Stimulated activated CD4-positive, alpha-beta T cell treated with anti-CD3 and anti-CD28 coated beads, TNF-alpha, amount 100 ng/mL, for 4 hours (primary cell): ENCODE measurements around the gene KAT2A.

Experiments used
- DNase-seq, 3 experiments: peaks; one replicate each; pipeline ENCODE4 v3.0.0-alpha.2; 2020; ENCODE audit warnings: low read depth in 3 of 3

Gene KAT2A

DNA sequence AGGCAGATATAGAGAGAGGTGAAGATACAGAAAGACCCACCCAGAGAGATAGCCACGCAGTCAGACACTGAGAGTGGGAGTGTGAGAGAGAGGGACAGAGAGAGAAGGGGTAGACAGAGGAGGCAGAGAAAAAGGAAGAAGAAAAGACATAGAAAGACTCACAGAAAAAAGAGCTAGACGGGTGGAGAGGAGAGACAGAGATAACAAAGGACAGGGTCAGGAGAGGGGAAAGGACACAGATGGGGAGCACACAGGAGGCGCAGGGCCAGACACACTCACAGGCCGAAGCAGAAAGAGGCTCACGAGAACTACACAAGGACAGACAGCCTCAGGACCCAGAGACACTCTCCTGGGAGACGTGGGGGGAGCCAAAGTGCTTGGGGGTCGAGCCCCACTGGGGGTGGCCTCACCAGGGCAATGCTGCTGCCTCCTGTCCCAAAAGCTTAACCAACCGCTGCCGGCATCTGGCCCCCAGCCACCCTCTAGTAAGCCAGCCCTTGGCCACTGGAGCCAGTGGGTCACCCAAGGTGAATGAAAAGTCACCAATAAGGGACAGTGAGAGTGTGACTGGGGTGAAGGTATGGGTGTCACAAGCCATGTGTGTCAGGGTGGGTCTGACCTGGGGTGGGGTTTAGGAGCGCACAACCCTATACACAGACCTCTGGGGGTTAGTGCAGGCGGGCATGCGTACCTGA, 26.6 kb downstream of the KAT2A start:
- DNase-seq, result no peak

DNA sequence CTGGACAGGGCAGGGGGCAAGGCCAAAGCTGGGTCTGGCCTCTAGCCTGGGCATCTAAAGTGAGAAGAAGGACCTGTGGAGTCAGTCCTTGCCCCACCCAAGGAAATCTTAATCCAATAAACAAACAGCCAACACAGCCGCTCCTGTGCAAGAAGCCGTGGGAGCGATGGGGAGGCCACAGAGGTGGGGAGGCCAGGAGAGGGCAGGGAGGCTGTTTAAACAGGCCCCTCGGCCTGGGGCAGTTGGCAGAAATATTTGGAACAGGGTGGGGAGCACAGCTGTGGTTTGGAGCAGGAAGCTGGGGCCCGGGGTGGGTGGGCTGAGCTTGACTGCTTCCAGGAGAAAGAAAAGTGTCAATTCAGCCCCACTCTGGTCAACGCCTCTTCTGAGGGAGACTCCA, 28.2 kb downstream of the KAT2A start:
- no peak for DNase-seq

GRCh38 chr17:42090964-42091790, 30.0 kb downstream of the KAT2A start:
- no peak for DNase-seq

DNA sequence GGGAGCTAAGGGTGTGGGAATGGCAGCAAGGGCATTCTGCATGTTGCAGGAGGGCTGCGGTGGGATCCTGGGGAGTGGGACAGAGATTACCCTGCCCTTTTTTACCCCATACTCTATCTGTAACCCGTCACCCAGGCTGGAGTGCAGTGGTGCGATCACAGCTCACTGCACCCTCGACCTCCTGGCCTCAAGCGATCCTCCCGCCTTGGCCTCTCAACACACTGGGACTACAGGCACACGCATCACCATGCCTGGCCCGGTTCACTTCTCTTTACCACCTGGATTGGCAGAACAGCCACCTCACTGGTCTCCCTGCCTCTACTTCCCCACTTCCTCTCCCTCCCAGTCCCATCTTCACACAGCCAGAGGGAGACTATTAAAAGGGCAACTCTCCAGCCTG, 32.4 kb downstream of the KAT2A start:
- no peak for DNase-seq

DNA sequence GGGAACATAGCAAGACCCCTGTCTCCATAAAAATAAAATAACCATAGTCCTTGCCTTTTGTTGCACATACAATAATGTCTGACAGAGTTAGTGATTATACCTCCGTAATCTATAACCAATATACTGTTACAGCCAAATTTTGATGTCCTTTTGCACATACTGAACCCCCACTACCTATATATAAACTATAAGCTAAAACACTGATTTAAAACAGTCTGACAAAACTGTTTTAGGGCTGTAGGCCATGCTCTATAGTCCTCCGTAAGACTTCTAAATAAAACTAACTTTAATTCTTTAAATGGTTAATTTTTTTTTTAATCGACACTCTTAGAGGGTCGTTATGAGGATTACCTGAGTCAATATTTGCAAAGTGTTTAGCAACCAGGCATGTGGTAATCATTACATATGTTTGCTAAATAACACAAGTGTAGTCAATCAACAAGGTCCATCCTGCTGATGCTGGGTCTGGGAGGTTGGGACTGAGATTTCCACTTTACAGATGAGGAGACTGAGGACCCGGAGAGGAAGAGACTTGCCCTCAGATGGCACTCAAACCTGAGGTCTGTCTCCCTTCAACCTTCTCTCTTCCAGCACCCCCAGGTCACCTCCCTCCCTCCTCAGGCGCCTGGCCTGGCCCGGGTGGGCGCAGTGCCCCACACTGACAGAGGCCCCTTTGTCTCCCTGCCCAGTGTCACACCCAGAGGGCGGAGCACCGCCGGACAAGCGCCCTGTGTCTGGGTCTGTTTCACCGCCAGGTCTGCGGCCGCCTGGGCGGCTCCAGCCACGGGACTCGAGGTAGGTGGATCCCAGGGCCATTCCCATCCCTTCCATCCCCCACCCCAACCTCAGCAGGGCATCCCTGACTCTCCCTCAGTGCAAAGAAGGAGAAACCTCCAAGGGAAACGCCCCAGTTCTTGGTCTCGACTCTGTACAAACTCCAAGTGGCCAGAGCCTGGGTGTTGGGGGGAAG, 33.1 kb downstream of the KAT2A start:
- no peak for DNase-seq

DNA sequence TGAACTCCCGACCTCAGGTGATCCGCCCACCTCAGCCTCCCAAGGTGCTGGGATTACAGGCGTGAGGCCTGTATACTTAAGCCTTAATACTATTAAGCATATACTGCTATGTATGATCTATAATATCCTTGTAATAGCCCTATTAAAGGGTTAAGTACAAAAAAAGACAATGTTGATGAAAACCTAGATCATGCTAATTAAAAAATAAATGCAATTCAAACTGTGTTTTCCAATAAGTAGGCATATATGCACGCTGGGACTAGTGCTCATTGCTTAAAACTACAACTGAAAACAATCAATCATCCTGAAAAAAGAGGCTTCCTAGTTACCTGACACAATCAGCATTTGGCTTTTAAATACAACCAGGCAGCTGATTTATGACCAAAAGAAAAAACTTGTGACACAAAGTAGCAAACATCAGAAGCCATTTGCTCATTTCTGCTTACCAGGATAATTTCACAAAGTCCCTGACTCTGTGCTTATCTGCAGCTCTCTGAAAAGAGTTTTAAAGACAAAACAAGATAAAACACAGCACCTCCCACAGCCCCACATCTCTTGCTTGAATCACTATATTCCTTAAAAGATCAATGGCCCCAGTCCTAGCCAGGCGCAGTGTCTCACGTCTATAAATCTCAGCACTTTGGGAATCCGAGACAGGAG, 34.0 kb downstream of the KAT2A start:
- no peak for DNase-seq

GRCh38 chr17:42081516-42082129, 39.5 kb downstream of the KAT2A start:
- no peak for DNase-seq

- no peak for DNase-seq
Observed at GRCh38 chr17:42079541-42079940, 41.6 kb downstream of the KAT2A start.

DNA sequence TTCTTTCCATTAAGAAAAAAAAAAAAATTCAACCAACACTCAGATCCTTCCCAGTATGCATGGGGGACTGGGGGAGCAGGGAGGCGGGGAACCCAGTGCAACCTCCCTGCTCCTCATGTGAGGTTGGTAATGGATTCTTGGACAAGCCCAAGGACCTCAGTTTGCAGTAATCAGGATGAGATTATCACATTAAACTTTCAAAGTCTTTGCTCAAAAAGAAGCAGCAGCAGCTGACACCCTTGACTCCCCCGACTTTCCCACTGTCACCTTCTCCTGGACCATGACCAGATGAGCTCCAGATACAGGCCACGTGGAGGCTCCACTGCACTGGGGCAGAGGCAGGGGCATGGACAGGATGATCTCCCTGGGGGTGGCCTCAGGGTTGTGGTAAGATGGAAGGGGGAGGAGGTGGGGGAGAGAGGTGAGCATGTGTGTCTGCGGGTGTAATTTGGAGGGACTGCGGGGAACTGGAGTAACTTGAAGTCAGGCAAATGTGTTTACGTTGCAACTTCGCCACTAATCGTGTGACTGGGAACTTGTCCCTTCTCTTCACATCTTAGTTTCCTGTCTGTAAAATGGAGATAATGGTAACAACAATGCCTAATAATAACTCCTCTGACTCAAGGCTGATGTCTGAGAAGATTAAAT, 42.6 kb downstream of the KAT2A start:
- no peak for DNase-seq

- no peak for DNase-seq
Observed at GRCh38 chr17:42077755-42078154, 43.4 kb downstream of the KAT2A start.

DNA sequence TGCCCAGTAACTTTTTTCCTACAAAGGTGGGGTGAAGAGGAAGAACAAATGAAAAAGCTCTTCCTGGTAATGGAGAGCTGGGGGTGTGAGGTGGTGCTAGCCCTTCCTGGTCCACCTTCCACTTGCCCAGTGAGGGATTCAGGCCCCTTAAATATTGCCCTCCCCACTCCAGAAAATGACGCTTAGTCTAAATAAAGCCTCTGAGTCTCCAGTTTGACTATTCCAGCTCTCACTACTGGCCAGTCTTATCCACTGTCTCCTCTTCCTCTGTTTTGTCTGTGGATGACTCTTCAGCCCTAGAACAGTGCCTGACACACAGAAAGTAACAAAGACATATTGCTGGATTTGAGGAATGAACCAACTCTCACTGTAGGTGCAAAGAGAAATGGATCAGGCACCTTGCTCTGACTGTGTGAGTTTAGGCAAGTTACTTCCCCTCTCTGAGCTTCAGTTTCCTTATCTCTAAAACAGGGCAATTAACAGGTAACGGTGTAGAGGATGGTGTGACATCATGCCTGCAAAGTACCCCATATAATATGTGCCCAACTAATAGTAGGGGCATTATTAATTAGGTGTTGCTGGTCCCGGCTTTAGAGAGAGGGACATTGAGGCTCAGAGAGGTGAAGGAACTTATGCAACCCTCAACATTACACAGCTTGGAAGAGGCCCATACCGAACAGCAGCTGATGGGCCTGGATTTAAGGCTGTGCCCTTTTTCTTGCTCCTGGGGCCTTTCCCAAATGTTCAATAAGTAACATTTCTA, 44.2 kb downstream of the KAT2A start:
- DNase-seq, result no peak

GRCh38 chr17:42075789-42076188, 45.4 kb downstream of the KAT2A start:
- DNase-seq, result no peak

- DNase-seq, result no peak
Observed at GRCh38 chr17:42072323-42073187, 48.6 kb downstream of the KAT2A start.

GRCh38 chr17:42071810-42072209, 49.4 kb downstream of the KAT2A start:
- no peak for DNase-seq

DNA sequence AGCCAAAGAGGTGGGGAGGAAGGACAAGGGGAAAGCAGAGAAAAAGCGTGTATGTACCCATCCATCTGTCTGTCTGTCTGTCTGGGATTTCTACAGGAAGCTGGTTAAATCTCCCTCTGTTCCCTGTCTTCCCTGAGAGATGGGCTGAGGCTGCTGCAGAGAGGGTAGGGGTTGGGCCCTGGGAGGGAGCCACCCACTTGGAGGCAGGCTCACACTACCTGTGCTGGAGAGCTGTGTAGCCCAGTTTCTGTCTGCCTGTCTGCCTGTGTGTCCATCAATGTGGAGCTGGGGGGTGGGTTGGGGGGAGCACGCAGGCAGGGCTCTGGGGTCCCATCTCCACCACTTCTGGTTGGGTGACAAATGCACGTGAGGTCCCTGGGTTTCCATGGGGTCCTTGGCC, 52.2 kb downstream of the KAT2A start:
- DNase-seq, result no peak

DNA sequence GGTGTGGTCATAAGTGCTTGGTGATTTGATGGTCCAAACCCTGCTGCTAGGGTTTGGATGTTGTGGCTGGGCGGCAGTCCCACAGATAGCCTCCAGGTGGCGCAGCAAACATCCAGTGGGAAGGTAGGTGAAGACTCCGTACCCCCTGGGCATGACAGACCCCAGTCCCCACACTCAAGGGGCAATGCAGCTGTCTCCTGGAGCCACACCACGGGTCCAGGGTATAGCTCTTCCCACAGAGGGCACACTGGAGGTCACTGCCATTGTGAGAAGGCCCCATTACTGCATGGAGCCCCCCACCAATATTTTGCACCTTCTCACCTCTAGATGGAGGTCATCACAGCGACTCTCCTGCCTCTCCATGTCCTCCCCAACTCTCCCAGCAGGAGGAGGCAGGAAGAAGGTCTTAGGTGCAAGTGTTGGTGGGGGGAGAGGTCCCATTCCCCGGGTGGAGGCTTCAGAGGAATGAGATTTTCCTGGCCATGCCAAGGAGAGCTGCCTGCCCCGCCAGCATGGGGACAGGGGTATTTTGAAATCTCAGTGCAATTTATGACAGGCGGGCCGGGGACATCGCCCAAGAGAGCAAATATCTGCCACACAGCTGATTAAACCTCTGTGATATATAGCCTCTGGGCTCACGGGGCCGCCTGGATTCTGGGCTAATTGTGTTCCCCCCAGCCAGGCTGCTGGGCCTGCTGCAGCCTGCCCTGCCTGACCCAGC, 53.6 kb downstream of the KAT2A start:
- DNase-seq, result peak; percentile 35 to 57 (median 40)

- DNase-seq, result no peak
Observed at GRCh38 chr17:42065201-42065600, 56.0 kb downstream of the KAT2A start.
